WTC11 (cell line): Measurements from ENCODE around the gene RHBDL2.

Source experiments
- CREB1 ChIP-seq: sonication (generic); formaldehyde crosslinking; IDR thresholded peaks from 2 replicates; pipeline ENCODE4 v1.8.0; 2023; ENCODE audit warnings: mild to moderate bottlenecking, missing genetic modification reagents
- E2F4 ChIP-seq: sonication (generic); formaldehyde crosslinking; IDR thresholded peaks from 2 replicates; pipeline ENCODE4 v1.8.1; 2022; ENCODE audit warnings: low read depth, mild to moderate bottlenecking, moderate library complexity, missing genetic modification reagents, borderline replicate concordance
- FOXJ3 ChIP-seq: sonication (generic); formaldehyde crosslinking; IDR thresholded peaks from 2 replicates; pipeline ENCODE4 v1.9.0; 2021; ENCODE audit warnings: missing genetic modification reagents, mild to moderate bottlenecking, borderline replicate concordance
- HMGA2 ChIP-seq: fragments of 250-450 bp; sonication (Bioruptor Pico); IDR thresholded peaks from 2 replicates; pipeline ENCODE4 v1.4.0; 2021; ENCODE audit warnings: mild to moderate bottlenecking, moderate library complexity
- JUN ChIP-seq: sonication (generic); formaldehyde crosslinking; IDR thresholded peaks from 2 replicates; pipeline ENCODE4 v1.8.0; 2023; ENCODE audit warnings: mild to moderate bottlenecking, missing genetic modification reagents
- SMAD3 ChIP-seq: sonication (generic); formaldehyde crosslinking; IDR thresholded peaks from 2 replicates; pipeline ENCODE4 v1.8.0; 2022; ENCODE audit warnings: missing genetic modification reagents, mild to moderate bottlenecking, borderline replicate concordance
- USF2 ChIP-seq: sonication (generic); formaldehyde crosslinking; IDR thresholded peaks from 2 replicates; pipeline ENCODE4 v1.8.1; 2023; ENCODE audit warnings: mild to moderate bottlenecking, missing genetic modification reagents, moderate library complexity
- ZNF121 ChIP-seq: sonication (generic); formaldehyde crosslinking; IDR thresholded peaks from 2 replicates; pipeline ENCODE4 v1.8.0; 2023; ENCODE audit warnings: missing genetic modification reagents
- ZNF138 ChIP-seq: sonication (generic); formaldehyde crosslinking; conservative IDR thresholded peaks from 2 replicates; pipeline ENCODE4 v1.8.1; 2022; ENCODE audit warnings: mild to moderate bottlenecking, moderate library complexity, missing genetic modification reagents
- ZNF232 ChIP-seq: sonication (generic); formaldehyde crosslinking; IDR thresholded peaks from 2 replicates; pipeline ENCODE4 v1.8.0; 2022; ENCODE audit warnings: mild to moderate bottlenecking, missing genetic modification reagents
- TF ChIP-seq, protein P1 (sequence below): fragments of 200-600 bp; IDR thresholded peaks from 2 replicates; pipeline ENCODE4 v1.8.0; 2022; ENCODE audit warnings: antibody characterized with exemption
- TF ChIP-seq, protein P2 (sequence below): fragments of 250-450 bp; sonication (Bioruptor Pico); IDR thresholded peaks from 2 replicates; pipeline ENCODE4 v1.9.0; 2021; ENCODE audit warnings: mild to moderate bottlenecking
- TF ChIP-seq, protein P3 (sequence below): sonication (generic); formaldehyde crosslinking; IDR thresholded peaks from 2 replicates; pipeline ENCODE4 v1.8.0; 2022; ENCODE audit warnings: mild to moderate bottlenecking, missing genetic modification reagents

DNA sequence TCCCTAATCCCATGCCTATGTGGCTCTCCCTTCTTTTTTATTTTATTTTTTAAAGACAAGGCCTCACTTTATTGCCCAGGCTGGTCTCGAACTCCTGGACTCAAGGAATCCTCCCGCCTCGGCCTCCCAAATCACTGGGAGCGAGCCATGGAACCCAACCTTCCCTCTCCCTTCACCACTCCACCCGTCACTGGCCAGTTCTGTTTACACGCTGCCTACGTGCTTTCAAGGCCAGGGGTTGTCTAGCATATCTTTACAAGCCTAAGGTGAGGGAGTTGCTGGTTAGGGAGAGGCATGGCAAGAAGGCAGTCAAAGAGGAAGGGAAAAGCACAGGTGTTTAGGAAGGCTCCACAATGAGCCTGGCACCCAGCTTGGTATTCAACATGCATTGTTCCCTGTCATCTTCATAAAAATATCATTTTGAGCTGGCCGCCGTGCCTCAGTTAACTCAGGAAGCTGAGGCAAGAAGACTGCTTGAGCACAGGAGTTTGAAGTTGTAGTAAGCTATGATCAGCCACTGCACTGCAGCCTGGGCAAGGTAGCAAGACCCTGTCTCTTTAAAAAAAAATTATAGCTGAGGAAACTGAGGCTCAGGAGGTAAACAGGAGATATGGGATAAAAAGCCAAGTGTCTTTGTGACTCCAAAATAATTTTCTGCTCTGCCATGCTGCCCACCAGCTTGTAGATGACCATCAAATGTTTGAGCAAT, 1.1 kb downstream of the RHBDL2 start:
- no peak for TF ChIP-seq JUN (CRISPR knock-in tag)
- TF ChIP-seq, protein P1, sequence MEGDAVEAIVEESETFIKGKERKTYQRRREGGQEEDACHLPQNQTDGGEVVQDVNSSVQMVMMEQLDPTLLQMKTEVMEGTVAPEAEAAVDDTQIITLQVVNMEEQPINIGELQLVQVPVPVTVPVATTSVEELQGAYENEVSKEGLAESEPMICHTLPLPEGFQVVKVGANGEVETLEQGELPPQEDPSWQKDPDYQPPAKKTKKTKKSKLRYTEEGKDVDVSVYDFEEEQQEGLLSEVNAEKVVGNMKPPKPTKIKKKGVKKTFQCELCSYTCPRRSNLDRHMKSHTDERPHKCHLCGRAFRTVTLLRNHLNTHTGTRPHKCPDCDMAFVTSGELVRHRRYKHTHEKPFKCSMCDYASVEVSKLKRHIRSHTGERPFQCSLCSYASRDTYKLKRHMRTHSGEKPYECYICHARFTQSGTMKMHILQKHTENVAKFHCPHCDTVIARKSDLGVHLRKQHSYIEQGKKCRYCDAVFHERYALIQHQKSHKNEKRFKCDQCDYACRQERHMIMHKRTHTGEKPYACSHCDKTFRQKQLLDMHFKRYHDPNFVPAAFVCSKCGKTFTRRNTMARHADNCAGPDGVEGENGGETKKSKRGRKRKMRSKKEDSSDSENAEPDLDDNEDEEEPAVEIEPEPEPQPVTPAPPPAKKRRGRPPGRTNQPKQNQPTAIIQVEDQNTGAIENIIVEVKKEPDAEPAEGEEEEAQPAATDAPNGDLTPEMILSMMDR, result no peak
- no peak for TF ChIP-seq USF2 (CRISPR knock-in tag)
- peak; percentile 55; the same call in 1 of the 2 replicates for TF ChIP-seq ZNF121 (CRISPR knock-in tag)
- TF ChIP-seq ZNF138 (CRISPR knock-in tag), result no peak
- no peak for TF ChIP-seq CREB1
- no peak for TF ChIP-seq FOXJ3 (CRISPR knock-in tag)
- TF ChIP-seq, protein P2, sequence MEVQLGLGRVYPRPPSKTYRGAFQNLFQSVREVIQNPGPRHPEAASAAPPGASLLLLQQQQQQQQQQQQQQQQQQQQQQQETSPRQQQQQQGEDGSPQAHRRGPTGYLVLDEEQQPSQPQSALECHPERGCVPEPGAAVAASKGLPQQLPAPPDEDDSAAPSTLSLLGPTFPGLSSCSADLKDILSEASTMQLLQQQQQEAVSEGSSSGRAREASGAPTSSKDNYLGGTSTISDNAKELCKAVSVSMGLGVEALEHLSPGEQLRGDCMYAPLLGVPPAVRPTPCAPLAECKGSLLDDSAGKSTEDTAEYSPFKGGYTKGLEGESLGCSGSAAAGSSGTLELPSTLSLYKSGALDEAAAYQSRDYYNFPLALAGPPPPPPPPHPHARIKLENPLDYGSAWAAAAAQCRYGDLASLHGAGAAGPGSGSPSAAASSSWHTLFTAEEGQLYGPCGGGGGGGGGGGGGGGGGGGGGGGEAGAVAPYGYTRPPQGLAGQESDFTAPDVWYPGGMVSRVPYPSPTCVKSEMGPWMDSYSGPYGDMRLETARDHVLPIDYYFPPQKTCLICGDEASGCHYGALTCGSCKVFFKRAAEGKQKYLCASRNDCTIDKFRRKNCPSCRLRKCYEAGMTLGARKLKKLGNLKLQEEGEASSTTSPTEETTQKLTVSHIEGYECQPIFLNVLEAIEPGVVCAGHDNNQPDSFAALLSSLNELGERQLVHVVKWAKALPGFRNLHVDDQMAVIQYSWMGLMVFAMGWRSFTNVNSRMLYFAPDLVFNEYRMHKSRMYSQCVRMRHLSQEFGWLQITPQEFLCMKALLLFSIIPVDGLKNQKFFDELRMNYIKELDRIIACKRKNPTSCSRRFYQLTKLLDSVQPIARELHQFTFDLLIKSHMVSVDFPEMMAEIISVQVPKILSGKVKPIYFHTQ (CRISPR knock-in tag), result no peak
- TF ChIP-seq E2F4 (CRISPR knock-in tag), result no peak
- no peak for TF ChIP-seq SMAD3 (CRISPR knock-in tag)
- no peak for TF ChIP-seq ZNF232 (CRISPR knock-in tag)
- TF ChIP-seq, protein P3, sequence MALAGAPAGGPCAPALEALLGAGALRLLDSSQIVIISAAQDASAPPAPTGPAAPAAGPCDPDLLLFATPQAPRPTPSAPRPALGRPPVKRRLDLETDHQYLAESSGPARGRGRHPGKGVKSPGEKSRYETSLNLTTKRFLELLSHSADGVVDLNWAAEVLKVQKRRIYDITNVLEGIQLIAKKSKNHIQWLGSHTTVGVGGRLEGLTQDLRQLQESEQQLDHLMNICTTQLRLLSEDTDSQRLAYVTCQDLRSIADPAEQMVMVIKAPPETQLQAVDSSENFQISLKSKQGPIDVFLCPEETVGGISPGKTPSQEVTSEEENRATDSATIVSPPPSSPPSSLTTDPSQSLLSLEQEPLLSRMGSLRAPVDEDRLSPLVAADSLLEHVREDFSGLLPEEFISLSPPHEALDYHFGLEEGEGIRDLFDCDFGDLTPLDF (CRISPR knock-in tag), result no peak
- no peak for TF ChIP-seq HMGA2
